Nucleus accumbens (tissue), 56 donors: ENCODE results near the gene HGD.

Source experiments
- DNase-seq, 56 donors: peaks; one replicate each; lab custom pipeline; 2025; lab: John Stamatoyannopoulos, UW

HGD gene

DNA sequence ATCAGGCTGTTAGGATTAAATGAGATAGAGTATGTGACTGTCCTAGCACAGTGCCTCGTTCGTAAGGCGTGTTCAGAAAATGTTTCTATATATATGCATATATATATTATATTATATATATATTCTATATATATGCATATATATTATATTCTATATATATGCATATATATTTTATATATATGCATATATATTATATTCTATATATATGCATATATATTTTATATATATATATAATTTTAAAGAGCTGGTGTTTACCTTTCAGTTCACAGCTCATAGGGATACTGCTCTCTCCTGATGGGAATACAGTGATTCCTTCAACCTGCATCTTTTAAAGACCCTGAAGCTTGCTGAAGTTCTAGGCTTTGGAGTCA is 85.2 kb downstream of the HGD start:
- no peak for DNase-seq

DNA sequence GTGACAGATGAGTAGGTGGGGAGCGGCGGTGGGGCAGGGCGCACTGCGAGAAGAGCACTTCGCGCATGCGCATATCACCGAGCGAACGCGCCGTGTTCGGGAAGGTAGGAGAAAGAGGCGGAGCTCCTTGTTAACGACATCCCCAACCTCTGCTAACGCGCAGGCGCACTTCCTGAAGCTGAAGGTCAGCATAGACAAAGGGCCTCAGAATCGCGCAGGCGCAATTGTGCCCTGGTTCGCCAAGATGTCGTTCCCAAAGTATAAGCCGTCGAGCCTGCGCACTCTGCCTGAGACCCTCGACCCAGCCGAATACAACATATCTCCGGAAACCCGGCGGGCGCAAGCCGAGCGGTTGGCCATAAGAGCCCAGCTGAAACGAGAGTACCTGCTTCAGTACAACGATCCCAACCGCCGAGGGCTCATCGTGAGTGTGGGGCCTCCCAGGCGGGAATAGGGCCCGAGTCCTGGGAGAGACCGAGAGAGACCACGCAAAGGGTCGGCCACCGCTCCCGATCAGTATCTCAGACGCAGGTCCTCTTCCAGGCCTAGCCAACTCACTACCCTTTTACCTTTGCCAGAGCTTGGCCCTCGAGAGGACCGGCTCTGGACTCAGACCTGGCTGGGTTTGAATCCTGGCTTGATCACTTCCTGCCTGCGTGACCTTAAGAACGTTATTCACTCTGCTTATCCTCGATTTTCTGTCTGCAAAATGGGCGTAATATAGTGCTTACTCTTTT is 85.8 kb downstream of the HGD start, which contains the start of gene NDUFB4:
Gene NDUFB4 (plus strand): TSS at position 221 of the 737 bp plus-strand sequence. CDS start 24 bp downstream, at position 245.
- DNase-seq = peak; percentile 65 to 98 (median 94)

DNA sequence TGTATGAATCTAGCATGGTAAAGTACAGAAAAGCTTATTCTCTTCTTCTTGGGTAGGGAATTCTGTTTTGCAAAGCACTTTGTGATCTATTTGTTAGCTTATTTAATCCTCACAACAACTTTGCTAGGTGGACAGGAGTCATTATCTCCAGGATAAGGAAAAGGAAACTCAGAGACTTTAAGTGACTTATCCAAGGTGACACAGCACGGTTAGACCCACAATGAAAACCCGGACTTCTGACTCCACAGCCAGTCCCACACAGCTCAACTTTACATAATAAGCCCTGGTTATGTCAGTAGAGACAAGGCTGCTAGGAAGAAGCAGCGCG is 86.3 kb downstream of the HGD start:
- DNase-seq = no peak

DNA sequence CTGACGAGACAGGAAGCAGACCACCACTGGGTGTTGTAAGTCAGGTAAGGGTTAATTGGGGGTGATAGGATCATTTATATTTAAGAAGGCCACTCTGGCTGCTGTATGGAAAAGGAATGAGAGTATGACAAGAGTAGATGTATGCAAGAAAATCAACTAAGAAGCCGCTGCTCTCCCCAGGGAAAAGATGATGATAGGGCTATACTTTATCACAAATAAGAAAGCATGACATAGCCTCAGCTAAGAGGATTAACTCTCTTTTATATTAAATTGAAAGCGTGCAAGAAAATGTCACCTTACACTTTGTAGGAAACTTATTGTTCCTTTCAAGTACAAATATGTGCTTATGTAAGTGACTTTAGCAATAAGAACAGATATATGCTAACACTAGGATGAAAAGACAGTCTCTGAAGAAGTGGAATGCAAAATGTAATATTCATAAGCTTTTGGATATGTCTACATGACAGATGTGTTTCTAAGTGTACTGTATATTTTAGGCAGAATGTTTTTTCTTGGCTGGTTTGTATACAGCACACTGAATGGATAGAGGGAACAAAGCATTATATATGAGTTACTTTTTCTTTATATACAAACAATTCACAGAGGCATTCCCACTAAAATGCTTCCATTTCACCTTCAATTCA is 94.6 kb downstream of the HGD start:
- no peak for DNase-seq
